ENCODE data around the gene EML4.

DNA sequence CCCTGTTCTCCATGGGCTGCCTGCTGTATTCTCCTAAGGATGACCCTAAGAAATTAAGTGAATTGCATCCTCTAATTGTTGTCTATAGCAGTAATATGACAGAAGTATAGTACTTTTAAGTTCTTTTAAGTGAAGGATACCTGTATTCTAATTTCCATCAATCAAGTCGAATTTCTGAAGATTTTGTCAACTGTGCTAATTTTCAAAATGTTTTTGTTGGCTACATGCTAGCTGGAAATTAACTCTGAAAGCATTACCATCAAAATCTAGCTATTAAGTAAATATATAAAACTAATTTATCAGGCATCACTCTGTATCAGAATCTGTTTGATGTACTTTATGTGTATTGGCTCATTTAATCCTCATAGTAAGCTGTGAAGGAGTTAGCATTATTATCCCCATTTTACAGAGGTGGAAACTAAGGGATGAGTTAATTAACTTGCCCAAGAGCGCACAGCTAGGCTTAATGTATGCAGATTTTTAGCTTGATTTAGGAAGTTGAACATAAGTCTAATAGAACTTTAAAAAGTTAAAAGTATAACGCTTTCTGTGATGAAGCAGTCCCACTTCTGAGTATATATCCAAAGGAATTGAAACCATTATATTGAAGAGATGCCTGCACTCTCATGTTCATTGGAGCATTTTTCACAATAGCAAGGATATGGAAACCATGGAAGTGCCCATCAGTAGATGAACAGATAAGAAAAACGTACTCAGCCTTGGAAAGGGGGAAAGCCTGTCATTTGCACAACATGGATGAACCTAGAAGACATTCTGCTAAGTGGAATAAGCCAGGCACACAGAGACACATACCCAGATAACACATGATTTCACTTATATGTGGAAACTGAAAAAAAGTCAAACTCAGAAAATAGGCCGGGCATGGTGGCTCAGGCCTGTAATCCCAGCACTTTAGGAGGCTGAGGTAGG is 32.0 kb downstream of the EML4 start:
- TF ChIP-seq, protein P1, sequence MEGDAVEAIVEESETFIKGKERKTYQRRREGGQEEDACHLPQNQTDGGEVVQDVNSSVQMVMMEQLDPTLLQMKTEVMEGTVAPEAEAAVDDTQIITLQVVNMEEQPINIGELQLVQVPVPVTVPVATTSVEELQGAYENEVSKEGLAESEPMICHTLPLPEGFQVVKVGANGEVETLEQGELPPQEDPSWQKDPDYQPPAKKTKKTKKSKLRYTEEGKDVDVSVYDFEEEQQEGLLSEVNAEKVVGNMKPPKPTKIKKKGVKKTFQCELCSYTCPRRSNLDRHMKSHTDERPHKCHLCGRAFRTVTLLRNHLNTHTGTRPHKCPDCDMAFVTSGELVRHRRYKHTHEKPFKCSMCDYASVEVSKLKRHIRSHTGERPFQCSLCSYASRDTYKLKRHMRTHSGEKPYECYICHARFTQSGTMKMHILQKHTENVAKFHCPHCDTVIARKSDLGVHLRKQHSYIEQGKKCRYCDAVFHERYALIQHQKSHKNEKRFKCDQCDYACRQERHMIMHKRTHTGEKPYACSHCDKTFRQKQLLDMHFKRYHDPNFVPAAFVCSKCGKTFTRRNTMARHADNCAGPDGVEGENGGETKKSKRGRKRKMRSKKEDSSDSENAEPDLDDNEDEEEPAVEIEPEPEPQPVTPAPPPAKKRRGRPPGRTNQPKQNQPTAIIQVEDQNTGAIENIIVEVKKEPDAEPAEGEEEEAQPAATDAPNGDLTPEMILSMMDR (conservative IDR thresholded peaks at IDR 0.05; ENCODE audit: low read depth, low read length) = no peak
- no peak for TF ChIP-seq EZH2 (IDR thresholded peaks at IDR 0.05; ENCODE audit: borderline replicate concordance, low read depth, low read length, poor library complexity, severe bottlenecking)

Data from A673 (cell line).